Keratinocyte (primary cell): ENCODE measurements around the gene ZNF462.

Experiments
- EZH2 ChIP-seq: IDR thresholded peaks from one replicate; pipeline ENCODE4 v1.6.1; 2012; ENCODE audit warnings: inconsistent platforms, mild to moderate bottlenecking, low read length, moderate library complexity
- TF ChIP-seq, protein P1 (sequence below), 3 experiments: IDR thresholded peaks in 1 of 3; conservative IDR thresholded peaks in 1 of 3; optimal IDR thresholded peaks in 1 of 3; 2 replicates in 2 of 3; 3 replicates in 1 of 3; pipeline versions ENCODE3 to v1.5.1; 2011; ENCODE audit warnings: low read length in 3 of 3, mild to moderate bottlenecking in 3 of 3, moderate library complexity in 2 of 3, control low read depth in 1 of 3, inconsistent platforms in 1 of 3; ENCODE audit not compliant: insufficient read depth in 2 of 3; ENCODE audit errors: extremely low read depth in 1 of 3

- TF ChIP-seq, protein P1, sequence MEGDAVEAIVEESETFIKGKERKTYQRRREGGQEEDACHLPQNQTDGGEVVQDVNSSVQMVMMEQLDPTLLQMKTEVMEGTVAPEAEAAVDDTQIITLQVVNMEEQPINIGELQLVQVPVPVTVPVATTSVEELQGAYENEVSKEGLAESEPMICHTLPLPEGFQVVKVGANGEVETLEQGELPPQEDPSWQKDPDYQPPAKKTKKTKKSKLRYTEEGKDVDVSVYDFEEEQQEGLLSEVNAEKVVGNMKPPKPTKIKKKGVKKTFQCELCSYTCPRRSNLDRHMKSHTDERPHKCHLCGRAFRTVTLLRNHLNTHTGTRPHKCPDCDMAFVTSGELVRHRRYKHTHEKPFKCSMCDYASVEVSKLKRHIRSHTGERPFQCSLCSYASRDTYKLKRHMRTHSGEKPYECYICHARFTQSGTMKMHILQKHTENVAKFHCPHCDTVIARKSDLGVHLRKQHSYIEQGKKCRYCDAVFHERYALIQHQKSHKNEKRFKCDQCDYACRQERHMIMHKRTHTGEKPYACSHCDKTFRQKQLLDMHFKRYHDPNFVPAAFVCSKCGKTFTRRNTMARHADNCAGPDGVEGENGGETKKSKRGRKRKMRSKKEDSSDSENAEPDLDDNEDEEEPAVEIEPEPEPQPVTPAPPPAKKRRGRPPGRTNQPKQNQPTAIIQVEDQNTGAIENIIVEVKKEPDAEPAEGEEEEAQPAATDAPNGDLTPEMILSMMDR (optimal IDR thresholded peaks at IDR 0.05 in 1 of 3, IDR thresholded peaks at IDR 0.05 in 1 of 3, conservative IDR thresholded peaks at IDR 0.05 in 1 of 3; ENCODE audit: extremely low read depth in 1 of 3, insufficient read depth in 2 of 3, low read length in 3 of 3), result no peak
- TF ChIP-seq EZH2, result no peak
Measured at GRCh38 chr9:106864373-106865143, 1.6 kb downstream of the ZNF462 start.
